ENCODE measurements around the gene REXO4. TPM values are rescaled to one million over a fixed set of nuclear protein-coding genes. Genes with fewer than 3 reads are reported as not detected.
"Not testable (repeated sequence)": the region's sequence is repeated elsewhere in the genome, so short reads cannot be mapped to it uniquely, and the experiment has no call there.

The REXO4 gene
- total RNA-seq, 2 experiments from 2014 or later = 28.9 to 30.8 TPM

DNA sequence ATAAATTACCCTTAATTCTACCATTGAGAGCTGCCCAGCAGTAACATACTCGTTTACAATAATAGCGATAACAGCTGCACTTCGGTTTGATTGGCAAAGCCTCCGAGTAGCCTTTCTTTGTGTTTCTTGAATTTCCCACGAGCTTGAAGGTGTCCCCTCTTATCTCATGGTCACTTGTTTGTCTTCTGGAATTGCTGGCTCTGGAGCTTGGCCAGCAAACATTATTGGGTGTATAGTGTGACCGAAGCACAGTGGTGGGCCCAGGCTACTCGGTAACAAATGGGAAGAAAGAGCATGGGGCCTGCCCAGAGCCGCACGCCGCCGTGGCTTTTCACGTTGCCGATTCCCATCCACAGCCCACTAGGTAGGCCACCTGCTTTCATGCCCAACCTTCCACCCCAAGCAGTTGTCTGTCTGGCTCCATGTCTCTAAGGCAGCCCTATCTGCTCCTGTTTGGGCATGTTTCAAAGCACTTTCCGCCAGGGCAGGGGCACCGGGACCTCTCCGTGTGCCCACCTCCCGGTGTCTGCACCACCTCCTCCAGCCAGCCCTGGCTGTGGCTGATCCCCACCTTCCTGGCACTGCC lies 33.0 kb downstream of the REXO4 start:
- H3K36me3 Mint-ChIP-seq = no peaks in the 10 kb centered on the region
- H3K4me3 Mint-ChIP-seq = no peak overlapping the region
- H3K9me3 Mint-ChIP-seq = no peaks in the 10 kb centered on the region
- H3K27ac Mint-ChIP-seq = no peak overlapping the region
- POLR2A ChIA-PET = no interaction called here
- H3K27me3 Mint-ChIP-seq = no peaks in the 10 kb centered on the region
- no peaks in the 10 kb centered on the region for H3K4me1 Mint-ChIP-seq
- DNase-seq (no peak), ATAC-seq (ENCODE audit: low read depth) (no peak)

DNA sequence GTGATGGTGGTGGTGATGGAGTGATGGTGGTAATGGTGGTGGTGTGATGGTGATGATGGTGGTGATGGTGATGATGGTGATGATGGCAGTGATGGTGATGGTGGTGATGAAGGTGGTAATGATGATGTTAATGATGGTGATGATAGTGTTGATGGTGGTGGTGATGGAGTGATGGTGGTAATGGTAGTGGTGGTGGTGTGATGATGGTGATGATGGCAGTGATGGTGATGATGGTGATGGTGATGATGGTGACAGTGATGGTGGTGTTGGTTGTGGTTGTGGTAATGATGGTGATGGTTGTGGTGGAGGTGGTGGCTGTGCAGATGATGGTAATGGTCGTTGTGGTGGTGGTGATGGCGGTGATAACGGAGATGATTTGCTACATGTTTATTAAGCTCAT lies 34.4 kb downstream of the REXO4 start:
- Mint-ChIP-seq H3K4me3 (no peak overlapping the region), H3K36me3 (no peaks in the 10 kb centered on the region), H3K27ac (no peak overlapping the region), H3K9me3 (no peaks in the 10 kb centered on the region), H3K4me1 (peaks cover 6% of the 10 kb centered on the region), H3K27me3 (no peaks in the 10 kb centered on the region)
- DNase-seq = no peak
- POLR2A ChIA-PET = no interaction called here
- ATAC-seq (ENCODE audit: low read depth) = no peak

DNA sequence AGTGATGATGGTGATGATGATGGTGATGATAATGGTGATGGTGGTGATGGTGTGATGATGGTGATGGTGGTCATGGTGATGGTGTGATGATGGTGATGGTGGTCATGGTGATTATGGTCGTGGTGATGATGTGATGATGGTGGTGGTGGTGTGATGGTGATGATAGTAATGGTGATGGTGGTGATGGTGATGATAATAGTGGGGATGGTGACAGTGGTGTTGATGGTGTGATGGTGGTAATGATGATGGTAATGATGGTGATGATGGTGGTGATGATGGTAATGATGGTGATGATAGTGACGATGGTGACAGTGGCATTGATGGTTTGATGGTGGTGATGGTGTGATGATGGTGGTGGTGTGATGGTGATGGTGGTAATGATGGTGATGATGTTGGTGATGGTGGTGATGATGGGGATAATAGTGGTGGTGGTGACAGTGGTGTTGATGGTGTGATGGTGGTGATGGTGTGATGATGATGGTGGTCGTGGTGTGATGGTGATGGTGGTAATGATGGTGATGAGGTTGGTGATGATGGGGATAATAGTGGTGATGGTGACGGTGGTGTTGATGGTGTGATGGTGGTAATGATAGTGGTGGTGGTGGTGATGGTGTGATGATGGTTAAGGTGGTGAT lies 35.2 kb downstream of the REXO4 start:
- POLR2A ChIA-PET = no interaction called here
- DNase-seq (no peak), ATAC-seq (ENCODE audit: low read depth) (no peak)
- Mint-ChIP-seq H3K4me3 (no peak overlapping the region), H3K36me3 (no peaks in the 10 kb centered on the region), H3K4me1 (peaks cover 10% of the 10 kb centered on the region), H3K9me3 (no peaks in the 10 kb centered on the region), H3K27me3 (no peaks in the 10 kb centered on the region), H3K27ac (no peak overlapping the region)

DNA sequence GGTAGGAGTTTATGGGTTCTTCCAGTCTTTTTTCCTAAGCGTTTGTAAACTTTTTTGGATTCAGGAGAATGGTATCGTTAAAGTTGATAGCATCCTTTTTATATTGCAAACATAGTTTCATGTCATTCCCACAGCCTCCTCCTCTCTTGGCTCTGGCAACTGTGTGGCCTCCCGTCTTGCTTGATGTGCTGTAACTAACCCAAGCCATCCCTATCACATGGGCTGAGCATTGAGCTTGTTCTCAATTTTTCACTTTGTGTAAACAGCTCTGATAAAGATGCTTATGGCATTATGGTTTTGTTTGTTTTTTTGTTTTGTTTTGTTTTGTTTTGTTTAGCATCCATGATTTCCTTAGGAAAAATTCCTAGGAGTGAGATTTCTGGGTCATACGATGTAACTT lies 37.1 kb downstream of the REXO4 start:
- H3K4me3 Mint-ChIP-seq = no peak overlapping the region
- POLR2A ChIA-PET = interaction anchor here (0.7 kb wide), 1 partner anchor 681 kb away, joined by 4 read pairs; no protein-coding TSS in a partner anchor
- no peaks in the 10 kb centered on the region for H3K36me3 Mint-ChIP-seq
- peaks cover 3% of the 10 kb centered on the region for H3K27me3 Mint-ChIP-seq
- peaks cover 14% of the 10 kb centered on the region for H3K4me1 Mint-ChIP-seq
- H3K9me3 Mint-ChIP-seq = no peaks in the 10 kb centered on the region
- ATAC-seq (ENCODE audit: low read depth) (no peak), DNase-seq (no peak)
- H3K27ac Mint-ChIP-seq = no peak overlapping the region

DNA sequence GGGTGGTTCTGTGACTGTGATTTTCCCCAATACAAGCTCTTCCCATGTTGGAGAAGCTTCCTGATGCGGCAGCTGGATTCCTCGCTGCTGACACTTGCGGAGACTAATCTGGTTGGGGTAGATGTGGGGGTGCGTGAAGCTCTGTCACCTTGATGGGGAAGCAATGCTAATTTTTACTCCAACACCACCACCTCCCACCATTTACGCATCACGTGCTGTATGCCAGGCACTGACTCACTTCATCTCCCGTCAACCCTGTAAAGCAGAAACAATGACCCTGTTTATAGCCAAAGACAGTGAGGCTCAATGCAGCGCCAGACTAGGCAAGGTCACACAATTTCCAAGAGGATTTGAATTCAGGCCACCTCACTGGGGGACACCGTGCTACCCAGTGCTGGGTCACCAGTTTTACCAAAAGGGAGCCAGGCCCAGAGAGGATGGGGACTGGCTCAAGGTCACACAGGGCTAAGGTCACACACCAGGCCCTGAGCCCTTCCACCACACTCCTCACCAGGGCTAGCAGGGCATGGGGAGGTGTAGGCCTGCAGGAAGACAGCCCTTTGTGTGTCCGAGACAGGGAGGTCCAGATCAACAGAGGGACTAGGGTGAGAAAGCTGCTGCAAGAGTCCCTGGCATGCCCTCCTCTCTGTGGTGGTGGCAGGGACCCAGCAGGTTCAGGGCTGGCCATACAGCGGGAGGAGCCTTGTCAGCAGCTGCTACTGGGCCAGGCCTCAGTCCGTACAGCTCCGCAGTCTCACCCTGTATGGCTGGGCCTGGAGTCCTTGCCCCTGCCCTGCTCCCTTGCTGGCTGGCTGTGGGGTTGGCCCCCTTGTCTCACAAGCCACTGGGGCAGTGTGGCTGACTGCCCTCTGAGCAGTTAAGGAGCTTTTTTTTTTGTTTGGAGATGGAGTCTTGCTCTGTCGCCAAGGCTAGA lies 38.4 kb downstream of the REXO4 start:
- Mint-ChIP-seq H3K4me1 (peaks cover 16% of the 10 kb centered on the region), H3K27ac (no peak overlapping the region), H3K9me3 (no peaks in the 10 kb centered on the region), H3K27me3 (peaks cover 3% of the 10 kb centered on the region), H3K36me3 (peaks cover 6% of the 10 kb centered on the region), H3K4me3 (no peak overlapping the region)
- no peak for ATAC-seq (ENCODE audit: low read depth)
- POLR2A ChIA-PET = interaction anchor here (0.7 to 1.4 kb wide), 2 partner anchors 10 to 23 kb away, joined by 3 to 4 read pairs; partner anchors contain the start of genes SURF1 and SURF2
- no peak for DNase-seq

DNA sequence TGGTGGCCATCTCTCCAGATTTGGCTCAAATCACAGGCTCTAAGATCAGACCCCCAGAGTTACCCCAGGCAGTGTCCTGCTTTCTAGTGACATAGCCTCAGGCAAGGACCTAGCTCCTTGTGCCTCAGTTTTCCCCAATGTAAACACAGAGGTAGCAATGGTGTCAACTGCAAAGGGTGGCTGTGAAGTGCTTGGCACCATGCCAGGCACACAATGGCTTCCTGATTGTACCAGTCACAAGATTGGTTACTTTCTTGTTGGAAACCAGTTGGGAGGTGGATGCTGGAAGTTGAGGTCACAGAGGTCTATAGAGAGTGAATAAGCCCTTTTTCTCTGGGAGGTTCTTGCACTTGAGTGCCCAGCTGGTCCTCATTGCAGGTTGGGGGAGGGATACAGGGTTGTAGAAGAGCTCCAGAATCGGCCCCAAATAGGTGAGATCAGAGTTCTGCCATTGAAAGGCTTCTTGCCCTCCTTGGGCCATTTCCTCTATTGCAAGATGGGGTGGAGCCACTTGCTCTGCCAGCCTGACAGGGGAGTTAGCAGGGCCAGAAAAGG lies 39.3 kb downstream of the REXO4 start:
- ATAC-seq (ENCODE audit: low read depth) (no peak), DNase-seq (no peak)
- Mint-ChIP-seq H3K27ac (no peak overlapping the region), H3K9me3 (no peaks in the 10 kb centered on the region), H3K4me3 (no peak overlapping the region), H3K4me1 (peaks cover 20% of the 10 kb centered on the region), H3K36me3 (peaks cover 6% of the 10 kb centered on the region), H3K27me3 (peaks cover 3% of the 10 kb centered on the region)
- POLR2A ChIA-PET = interaction anchor here (0.7 to 1.4 kb wide), 2 partner anchors 11 to 22 kb away, joined by 3 to 4 read pairs; partner anchors contain the start of genes SURF1 and SURF2

DNA sequence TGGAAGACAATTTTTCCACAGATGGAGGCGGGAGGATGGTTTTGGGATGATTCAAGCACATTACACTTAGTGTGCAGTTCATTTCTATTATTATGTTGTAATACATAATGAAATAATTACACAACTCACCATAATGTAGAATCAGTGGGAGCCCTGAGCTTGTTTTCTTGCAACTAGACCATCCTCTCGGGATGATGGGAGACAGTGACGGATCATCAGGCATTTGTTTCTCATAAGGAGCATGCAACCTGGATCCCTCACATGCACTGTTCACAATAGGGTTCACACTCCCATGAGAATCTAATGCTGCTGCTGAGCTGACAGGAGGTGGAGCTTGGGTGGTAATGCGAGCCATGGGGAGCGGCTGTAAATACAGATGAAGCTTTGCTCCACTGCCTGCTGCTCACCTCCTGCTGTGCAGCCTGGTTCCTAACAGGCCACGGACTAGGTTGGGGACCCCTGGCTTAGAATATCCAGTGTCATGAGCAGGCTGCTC lies 40.0 kb downstream of the REXO4 start:
- peaks cover 26% of the 10 kb centered on the region for H3K4me1 Mint-ChIP-seq
- no peak for DNase-seq
- H3K9me3 Mint-ChIP-seq = no peaks in the 10 kb centered on the region
- peaks cover 3% of the 10 kb centered on the region for H3K27me3 Mint-ChIP-seq
- no peak overlapping the region for H3K27ac Mint-ChIP-seq
- ATAC-seq (ENCODE audit: low read depth) = no peak
- H3K36me3 Mint-ChIP-seq = peaks cover 10% of the 10 kb centered on the region
- H3K4me3 Mint-ChIP-seq = no peak overlapping the region
- POLR2A ChIA-PET = no interaction called here

- DNase-seq; H3K27me3 Mint-ChIP-seq; H3K9me3 Mint-ChIP-seq; ATAC-seq (ENCODE audit: low read depth); H3K27ac Mint-ChIP-seq: not testable (repeated sequence)
- H3K36me3 Mint-ChIP-seq = peaks cover 14% of the 10 kb centered on the region
- POLR2A ChIA-PET = interaction anchor here (1.2 to 1.4 kb wide), 4 partner anchors 21 to 42 kb away, joined by 3 to 10 read pairs (median 6); partner anchors contain the start of genes MED22, RPL7A, SURF1 and SURF2
- H3K4me1 Mint-ChIP-seq = peaks cover 31% of the 10 kb centered on the region
- peak overlapping the region; percentile 61 for H3K4me3 Mint-ChIP-seq
Observed at GRCh38 chr9:133377280-133377679, 40.5 kb downstream of the REXO4 start.

- Mint-ChIP-seq H3K4me3 (peak within 1 kb of the TSS; percentile 95), H3K36me3 (peaks cover 17% of the 10 kb centered on the region), H3K27me3 (peaks cover 3% of the 10 kb centered on the region), H3K4me1 (peaks cover 41% of the 10 kb centered on the region), H3K9me3 (no peaks in the 10 kb centered on the region), H3K27ac (peak within 1 kb of the TSS; percentile 99)
- POLR2A ChIA-PET = interaction anchor here (1.2 to 7.1 kb wide), 9 partner anchors 12 to 41 kb away, joined by 3 to 162 read pairs (median 8); partner anchors contain the start of genes MED22, RPL7A, SURF1 and SURF2
- DNase-seq (peak; percentile 99), ATAC-seq (ENCODE audit: low read depth) (peak; percentile 78)
Observed at GRCh38 chr9:133375724-133376654, 41.8 kb downstream of the REXO4 start, which contains the start of the genes STKLD1 and SURF4. TSS of gene STKLD1 (plus strand) at chr9:133376366. CDS start at chr9:133376474, 108 bp downstream. TSS of gene SURF4 (minus strand) at chr9:133376060. CDS start at chr9:133375969, 91 bp downstream.

DNA sequence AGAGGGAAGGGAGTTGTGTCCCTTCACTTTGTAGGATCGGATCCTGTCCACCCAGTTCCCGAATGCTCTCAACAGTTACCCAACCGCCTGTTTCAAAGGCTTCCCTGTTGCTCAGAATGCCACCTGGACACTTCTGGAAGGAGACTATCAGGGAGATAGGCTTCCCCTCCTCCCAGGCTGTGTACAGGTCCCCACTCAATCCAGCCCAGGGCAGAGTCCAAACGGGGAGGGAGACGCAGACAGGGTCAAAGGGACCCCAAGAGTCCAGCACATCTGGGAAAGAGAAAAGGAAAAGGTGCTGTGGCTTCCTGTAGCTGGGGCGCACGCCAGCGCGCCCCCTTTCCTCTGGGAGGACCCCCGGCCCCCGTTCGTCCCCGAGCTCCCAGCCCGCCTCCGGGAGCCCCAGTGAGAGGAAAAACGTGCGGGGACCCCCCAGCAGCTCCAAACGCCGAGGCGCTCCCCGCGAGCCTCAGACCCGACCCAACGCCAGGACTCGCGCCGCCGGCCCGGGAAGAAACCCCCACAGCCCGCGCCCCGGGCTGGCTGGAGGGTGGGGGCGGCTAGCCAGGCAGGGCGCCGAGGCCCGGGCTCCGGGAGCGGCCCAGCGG lies 42.6 kb downstream of the REXO4 start:
- peaks cover 20% of the 10 kb centered on the region for H3K36me3 Mint-ChIP-seq
- ATAC-seq (ENCODE audit: low read depth) = peak; percentile 3
- peak overlapping the region; percentile 95 for H3K4me3 Mint-ChIP-seq
- POLR2A ChIA-PET = interaction anchor here (0.9 to 7.1 kb wide), 9 partner anchors 11 to 42 kb away, joined by 3 to 162 read pairs (median 7); partner anchors contain the start of genes MED22, REXO4, RPL7A and SURF1
- no peaks in the 10 kb centered on the region for H3K9me3 Mint-ChIP-seq
- peak overlapping the region; percentile 99 for H3K27ac Mint-ChIP-seq
- peaks cover 49% of the 10 kb centered on the region for H3K4me1 Mint-ChIP-seq
- peaks cover 3% of the 10 kb centered on the region for H3K27me3 Mint-ChIP-seq
- DNase-seq = no peak

- peaks cover 24% of the 10 kb centered on the region for H3K36me3 Mint-ChIP-seq
- H3K27me3 Mint-ChIP-seq = peaks cover 3% of the 10 kb centered on the region
- DNase-seq = no peak
- H3K4me3 Mint-ChIP-seq = peak overlapping the region; percentile 95
- peak; percentile 16 for ATAC-seq (ENCODE audit: low read depth)
- POLR2A ChIA-PET = interaction anchor here (0.7 to 7.1 kb wide), 11 partner anchors 10 to 111 kb away, joined by 3 to 162 read pairs (median 7); partner anchors contain the start of genes MED22, REXO4, RPL7A and SURF1
- peak overlapping the region; percentile 99 for H3K27ac Mint-ChIP-seq
- H3K4me1 Mint-ChIP-seq = peaks cover 54% of the 10 kb centered on the region
- no peaks in the 10 kb centered on the region for H3K9me3 Mint-ChIP-seq
Observed at GRCh38 chr9:133374612-133375115, 43.1 kb downstream of the REXO4 start.

Data from activated naive CD8-positive, alpha-beta T cell treated with anti-CD3 and anti-CD28 coated beads, Interleukin-2, amount 10 ng/mL, durations not matched to agents 7 days and 5 days (primary cell).